ENCODE measurements around the gene PIK3CA.
A peak's percentile ranks its signal among the peaks of the same experiment; 100 is the strongest.
"Not testable (repeated sequence)": the region's sequence is repeated elsewhere in the genome, so short reads cannot be mapped to it uniquely, and the experiment has no call there.

Gene PIK3CA

DNA sequence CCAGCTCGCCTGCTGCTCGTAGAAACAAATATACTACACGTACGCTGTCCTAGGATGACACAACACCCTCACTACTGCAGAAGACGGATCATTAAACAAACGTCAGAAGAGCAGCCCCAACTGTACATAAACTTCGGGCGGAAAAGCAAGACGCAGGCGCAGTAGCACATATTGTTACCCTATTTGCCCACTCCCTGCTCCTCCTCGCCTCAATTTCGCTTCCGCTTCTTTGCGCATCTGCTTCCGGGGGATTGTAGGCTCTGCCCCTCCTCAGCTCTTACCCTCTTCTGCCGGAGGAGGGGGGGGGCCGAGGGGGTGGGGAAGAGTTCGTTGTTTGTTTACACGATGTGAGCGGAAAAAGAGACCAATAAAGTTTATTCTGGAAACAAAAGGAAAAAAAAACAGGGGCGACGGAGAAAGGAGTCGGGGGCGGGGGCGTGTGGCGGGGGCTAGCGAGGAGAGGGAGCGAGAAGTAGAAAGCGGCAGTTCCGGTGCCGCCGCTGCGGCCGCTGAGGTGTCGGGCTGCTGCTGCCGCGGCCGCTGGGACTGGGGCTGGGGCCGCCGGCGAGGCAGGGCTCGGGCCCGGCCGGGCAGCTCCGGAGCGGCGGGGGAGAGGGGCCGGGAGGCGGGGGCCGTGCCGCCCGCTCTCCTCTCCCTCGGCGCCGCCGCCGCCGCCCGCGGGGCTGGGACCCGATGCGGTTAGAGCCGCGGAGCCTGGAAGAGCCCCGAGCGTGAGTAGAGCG is at the start of gene PIK3CA:
Gene PIK3CA, plus strand, starts transcription at position 485 of the 743 bp plus-strand sequence. CDS start 50,469 bp downstream, outside the sequence.
- peak; percentile 97 for DNase-seq

DNA sequence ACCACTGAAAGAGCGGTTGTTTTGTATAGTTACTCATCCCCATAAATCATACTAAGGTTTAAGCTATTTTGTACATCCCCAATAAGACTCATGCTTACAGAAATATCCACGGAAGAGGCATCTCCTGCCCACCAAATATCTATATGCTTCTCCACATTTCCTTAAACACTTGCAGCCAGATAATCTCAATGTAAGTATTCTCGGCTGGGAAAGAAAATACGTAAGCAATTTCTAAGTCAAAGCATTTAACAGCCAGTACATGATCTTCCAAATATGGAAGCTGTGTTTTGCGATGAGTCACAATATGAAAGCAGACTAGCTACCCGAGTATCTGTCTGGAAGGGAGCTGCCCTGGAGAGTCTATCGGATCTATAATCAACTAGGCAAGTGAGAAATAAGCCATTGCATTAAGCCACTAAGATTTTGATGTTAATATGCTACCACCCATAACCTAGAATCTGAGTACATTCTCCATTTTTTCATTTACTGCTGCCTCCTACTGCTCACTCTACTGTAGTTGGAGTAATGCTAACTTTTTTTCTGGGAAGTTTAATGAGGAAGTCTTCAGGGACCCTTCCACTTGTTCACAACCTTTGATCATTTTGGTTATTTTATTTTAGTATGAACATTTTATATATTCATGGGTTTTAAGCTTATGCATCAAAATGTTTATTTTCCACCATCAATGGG is 49.6 kb upstream of the PIK3CA start:
- DNase-seq: no peak

DNA sequence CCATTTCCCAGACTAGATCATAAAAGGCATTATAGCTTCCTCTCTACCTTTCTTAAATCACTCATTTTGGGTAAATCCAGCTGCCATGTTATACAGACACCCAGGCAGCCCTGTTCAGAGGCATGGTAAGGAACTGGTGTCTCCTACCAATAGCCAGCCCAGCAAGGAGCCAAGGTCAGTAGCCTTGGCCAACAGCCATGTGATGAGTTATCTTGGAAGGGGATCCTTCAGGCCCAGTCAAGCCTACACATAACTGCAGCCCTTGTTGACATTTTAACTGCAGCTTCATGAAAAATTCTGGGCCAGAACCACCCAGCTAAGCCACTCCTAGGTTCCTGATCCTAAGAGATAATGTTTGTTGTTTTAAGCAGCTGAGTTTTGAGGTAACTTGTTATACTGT is 47.5 kb upstream of the PIK3CA start:
- DNase-seq: no peak

DNA sequence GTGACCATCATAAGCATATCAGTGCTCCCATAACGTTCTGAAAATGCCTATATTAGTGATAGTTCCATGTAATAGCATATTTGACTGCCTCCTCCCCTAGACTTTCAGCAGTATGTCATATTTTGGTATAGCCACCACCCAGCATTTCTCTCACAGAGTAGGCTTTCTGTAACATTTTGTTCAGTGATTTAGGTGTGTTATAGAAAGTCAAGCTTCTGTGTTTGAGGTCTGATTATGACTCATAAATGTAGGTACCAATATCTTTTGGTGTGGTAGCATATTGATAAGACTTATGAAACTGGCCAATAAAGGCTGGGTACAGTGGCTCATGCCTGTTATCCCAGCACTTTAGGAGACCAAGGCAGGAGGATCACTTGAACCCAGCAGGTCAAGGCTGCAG is 42.3 kb upstream of the PIK3CA start:
- no peak for DNase-seq

DNA sequence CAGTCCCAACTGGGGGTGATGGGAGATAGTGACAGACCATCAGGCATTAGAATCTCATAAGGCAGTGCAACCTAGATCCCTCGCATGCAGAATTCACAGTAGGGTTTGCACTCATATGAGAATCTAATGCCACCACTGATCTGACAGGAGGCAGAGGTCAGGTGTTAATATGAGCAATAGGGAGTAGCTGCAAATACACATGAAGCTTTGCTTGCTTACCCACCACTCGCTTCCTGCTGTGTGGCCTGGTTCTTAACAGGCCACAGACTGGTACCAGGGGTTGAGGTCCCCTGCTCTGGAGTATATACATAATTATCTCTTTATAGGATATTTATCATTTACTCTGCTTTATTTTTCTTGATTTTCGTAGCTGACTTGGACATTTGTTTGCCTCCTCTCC is 40.5 kb upstream of the PIK3CA start:
- no peak for DNase-seq

DNA sequence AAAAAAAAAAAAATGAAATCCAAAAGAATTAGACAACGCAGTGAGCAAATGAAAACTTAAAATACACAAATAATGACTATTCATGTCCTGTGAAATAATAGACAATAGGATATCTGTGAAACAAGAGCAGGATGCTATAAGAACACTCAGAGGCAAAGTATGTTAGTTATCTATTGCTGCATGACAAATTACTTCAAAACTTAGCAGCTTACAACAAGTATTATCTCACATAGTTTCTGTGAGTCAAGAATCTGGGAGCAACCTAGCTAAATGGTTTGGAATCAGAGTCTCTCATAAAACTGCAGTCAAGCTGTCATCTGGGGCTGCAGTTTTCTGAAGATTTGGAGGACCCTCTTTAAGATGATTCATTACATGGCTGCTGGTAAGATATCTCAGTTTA is 40.1 kb upstream of the PIK3CA start:
- DNase-seq: no peak

DNA sequence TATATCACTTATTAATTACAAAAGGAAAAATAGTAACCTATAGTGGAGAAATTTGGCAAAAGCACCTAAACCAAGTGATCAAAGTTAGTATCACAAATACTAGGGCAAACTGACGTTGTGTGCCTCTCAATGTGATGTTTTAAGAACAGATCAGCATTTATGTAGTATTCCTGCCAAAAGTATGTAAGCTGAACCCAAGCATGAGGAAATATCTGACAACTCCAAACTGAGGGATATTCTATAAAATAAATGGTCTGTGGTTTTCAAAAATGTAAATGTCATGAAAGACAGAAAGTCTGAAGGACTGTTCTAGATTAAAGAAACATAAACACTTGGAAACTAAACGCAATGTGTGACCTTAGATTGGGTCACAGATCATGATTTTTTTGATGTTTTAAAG is 34.3 kb upstream of the PIK3CA start:
- DNase-seq: no peak

DNA sequence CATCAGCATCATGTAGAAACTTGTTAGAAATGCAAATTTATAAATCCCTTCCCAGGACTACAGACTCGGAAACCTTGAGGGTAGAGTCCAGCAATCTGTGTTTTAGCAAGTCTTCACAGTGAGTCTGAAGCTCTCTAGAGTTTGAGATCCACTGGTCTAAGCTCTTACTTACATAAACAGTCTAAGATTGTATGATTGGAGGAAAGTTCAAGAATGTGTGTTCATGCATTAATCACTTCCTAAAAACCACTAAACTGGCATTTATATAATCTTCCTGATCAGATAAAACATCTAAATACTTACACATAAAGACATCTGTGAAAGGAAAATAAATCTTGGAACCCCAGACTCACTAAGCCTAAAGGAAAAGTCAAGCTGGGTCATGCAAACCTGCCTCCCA is 32.7 kb upstream of the PIK3CA start:
- DNase-seq: not testable (repeated sequence)

DNA sequence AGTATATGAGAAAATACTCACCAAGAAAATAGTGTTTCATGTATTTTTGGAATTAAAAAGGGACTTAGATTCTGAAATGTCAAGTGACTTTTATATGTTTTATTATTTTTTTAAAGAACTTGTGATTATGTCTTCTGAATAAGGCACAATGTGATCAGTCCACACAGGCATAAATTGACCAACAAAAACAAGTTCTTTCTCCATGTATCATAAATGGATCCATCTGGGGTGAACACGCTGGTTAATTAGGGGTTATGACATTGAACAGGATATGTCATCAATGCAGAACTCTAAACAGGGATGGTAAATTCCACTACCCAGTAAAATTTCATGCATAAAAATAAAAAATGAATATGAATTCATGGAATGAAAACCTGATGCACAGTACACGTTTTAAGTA is 31.3 kb upstream of the PIK3CA start:
- DNase-seq: no peak

DNA sequence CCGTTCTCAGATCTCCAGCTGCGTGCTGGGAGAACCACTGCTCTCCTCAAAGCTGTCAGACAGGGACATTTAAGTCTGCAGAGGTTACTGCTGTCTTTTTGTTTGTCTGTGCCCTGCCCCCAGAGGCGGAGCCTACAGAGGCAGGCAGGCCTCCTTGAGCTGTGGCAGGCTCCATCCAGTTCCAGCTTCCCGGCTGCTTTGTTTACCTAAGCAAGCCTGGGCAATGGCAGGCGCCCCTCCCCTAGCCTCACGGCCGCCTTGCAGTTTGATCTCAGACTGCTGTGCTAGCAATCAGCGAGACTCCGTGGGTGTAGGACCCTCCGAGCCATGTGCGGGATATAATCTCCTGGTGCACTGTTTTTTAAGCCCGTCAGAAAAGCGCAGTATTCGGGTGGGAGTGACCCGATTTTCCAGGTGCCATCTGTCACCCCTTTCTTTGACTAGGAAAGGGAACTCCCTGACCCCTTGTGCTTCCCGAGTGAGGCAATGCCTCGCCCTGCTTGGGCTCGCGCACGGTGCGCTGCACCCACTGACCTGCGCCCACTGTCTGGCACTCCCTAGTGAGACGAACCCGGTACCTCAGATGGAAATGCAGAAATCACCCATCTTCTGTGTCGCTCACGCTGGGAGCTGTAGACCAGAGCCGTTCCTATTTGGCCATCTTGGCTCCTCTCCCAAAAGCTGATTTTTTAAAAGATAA is 15.8 kb upstream of the PIK3CA start:
- not testable (repeated sequence) for DNase-seq

DNA sequence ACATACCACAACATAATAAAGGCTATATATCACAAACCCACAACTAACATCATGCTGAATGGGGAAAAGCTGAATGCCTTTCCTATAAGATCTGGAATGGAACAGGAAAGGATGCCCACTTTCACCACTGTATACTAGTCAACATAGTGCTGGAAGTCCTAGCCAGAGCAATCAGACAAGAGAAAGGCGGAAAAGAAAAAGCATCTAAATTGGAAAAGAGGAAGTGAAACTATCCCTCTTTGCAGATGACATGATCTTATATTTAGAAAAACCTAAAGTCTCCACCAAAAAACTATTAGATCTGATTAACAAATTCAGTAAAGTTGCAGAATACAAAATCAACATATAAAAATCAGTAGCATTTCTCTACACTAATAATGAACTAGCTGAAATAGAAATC is 14.6 kb upstream of the PIK3CA start:
- DNase-seq: no peak

DNA sequence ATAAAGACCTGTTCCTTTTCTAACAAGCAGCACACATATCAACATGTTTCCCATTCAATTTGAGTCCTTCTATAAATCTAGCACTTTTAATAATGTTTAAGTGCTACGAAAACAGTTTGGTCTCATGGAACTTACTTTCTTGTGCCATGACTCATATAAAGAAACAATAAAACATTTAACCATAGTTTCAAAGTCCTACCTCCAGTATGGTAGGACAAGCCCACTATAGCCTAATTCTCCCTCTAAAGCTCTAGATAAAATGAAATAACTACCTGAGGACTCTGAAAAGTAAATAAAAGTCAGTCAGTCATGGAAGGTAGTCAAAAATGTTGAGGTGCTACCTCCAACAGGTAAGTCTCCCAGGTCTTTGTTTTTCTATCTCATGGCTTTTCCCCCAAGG is 12.0 kb upstream of the PIK3CA start:
- no peak for DNase-seq

DNA sequence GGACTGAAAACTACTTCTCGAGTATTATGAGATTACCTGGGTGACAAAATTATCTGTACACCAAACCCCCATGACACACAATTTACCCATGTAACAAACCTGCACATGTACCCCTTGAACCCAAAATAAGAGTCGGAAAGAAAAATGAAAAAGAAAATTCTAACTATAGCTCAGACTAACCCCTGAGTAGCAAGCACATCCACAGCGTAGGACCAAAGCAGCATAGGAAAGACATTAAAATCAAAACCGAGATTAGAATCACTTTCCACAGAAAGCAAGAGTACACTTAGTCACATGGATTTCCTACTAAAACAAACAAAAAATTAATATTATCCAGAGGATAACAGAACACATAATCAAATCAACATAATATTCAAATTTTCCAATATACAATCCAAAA is 6.3 kb upstream of the PIK3CA start:
- DNase-seq: no peak

DNA sequence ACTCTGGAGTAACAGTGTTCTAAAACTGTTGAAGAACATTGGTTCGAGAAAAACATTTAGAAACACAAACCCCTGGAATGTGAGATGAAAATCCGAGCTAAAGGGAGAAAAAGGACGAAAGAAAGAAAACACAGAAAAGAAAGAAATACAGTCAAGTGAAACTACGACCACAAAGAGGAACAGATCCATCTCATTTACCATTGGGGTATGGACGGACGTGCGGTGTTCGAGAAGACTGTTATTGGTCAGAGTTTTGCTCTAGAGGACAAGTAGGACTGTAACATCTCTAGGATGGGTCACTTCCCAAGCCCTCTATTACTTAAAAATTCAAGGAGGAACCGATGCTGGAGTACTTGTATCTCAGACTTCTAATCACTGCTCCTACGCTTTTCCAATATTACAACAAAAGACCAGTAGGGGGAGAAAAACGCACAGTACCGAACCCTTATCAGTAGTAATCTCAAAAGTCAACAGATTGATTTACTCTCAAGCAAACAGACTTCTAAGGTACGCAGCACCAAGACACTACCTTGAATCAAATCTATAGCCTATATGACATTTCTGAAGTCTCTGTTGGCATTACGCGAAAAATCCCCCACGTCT is 1.1 kb upstream of the PIK3CA start:
- peak; percentile 74 for DNase-seq

DNA sequence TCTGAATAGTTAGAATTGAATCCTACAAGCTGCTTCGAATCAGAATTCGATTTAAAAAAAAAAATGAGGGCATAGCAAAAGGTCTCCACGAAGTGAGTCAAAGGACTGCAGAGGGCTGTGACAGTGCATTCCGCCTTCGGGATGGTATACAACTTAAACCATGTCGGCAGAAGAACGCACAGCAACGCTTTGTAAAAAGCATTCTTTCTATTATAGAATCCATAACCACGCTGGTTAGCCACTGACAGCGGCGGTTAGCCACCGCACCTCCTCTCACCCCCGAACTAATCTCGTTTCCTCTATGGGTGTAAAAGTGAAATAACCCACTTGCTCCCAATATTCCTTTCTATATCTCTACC is 664 bp upstream of the PIK3CA start:
- peak; percentile 71 for DNase-seq

DNA sequence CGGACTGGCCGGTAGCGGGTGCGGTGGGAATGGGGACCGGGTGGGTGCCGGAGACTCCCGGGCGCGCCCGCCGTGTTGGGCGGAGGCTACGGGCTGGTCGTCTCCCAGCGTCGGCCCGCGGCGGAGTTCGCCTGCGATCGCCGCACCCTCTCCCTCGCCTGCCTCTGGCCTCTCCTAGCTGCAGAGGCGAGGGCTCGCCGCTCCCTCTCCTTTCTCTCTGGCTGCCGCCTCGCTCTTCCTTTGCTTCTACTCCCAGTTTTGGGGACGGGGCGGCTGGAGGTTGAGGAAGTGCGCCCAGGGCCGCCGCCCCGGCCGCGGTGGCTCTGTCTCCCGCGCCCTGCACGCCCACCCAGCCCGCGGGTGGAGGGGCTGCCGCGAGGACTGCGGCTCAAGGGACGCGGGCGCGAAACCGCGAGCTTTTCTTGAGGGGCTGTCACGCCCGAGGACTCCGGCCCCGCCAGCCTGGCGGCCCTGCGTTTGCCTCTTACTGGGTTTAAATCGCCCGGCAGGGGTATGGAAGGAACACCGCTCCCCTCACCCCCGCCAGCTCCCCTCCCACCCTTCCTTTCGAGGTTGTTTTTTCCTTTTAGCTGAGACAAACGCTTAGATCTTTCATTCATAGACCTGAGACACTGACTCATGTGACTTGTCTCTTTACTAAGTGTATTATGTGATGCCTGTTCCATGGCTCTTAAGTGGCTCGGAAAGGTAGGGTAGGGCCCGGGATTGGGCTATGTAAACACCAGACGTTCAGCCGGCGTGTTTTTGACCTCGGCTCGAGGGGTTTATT is 654 bp downstream of the PIK3CA start:
- DNase-seq: peak; percentile 39

DNA sequence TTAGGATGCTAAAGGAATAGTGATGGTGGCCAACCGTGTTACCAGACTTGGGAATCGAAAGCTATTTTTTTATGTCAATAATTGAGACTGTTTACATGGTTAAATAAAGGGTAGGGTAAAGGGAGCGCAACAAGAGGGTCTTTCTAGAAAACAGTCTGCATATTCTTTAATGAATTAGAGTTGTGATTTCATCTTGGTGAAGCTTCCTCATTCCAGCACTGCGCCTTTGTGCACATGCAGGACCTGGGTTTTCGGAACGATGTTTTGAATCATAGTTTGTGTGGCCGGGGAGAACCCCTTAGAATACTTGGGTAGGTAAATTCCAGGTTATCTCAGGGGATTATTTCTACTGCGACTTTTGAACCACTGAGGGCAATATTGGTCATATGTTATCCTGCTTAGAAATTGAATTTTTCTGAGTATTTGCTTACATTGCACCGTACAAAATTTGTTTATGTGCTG is 1.3 kb downstream of the PIK3CA start:
- DNase-seq: no peak

DNA sequence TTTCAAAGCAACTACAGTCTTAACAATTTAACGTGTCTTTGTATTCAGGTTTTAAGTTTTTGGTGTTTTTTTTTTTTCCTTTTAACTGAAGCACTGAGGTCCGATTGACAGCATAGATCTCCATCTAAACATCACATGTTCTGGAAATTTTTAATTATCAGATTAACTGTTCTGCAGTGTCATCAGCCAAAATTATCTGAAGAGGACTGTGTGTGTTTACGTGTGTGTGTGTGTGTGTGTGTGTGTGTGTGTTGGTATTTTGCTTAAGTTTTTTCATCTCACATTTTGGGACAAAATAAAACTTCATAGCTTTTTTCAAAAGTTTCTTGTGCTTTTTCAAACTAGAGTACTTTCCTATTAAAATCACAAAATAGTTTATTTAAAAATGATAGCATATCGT is 1.8 kb downstream of the PIK3CA start:
- DNase-seq: no peak

DNA sequence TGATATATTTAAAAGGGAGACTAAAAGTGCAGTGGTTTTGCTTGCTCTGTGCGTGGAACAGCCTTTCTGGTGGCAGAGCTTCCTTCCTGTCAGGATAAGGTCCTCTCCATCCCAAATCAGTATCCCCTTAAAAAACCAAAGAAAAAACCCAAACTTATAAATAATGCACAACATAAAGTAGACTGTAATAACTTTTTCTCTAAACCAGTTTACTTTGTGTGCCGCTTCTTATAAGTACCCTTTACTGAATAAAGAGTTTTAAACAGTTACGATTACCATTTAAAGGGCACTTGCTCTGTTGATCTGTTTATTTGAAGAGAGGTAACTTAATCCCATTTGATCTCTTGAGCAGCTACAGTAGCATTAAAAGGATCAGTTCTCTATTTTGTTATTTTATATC is 2.5 kb downstream of the PIK3CA start:
- DNase-seq: no peak

DNA sequence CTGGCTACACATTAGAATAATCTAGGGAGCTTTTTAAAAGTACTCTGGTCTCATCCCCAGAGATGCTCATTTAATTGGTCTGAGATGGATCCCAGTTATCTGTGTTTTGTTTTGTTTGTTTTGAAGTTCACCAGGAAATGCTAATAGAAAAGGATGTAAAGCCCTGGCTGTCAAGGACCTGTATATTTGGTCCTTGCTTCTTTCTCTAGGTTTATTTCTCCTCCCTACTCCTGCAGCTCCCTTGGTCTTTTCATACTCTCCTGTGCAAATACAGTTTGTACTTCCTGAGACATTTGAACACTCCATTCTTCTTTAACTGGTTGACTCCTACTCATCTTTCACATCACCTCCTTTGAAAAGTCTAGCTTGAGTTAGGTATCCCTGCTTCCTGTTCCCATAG is 3.3 kb downstream of the PIK3CA start:
- DNase-seq: no peak

DNA sequence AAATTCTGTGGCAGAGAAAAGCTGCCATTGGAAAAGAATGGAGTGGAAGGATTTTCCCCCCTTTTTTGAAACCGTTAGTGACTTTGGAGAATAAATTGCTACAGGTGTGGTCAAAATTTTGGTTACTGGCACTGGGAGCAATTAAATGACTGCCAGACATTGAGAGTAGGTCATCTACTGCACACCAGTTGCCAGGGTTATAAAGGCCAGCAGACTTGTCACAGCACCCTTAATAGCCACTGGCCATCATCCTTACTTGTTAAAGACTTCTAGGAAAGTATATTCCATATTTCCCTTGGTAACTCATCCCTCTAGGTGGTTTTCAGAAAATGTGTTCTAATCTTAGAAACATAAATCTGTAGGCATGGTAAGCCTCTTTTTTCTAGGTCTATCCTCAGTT is 8.0 kb downstream of the PIK3CA start:
- DNase-seq: no peak

DNA sequence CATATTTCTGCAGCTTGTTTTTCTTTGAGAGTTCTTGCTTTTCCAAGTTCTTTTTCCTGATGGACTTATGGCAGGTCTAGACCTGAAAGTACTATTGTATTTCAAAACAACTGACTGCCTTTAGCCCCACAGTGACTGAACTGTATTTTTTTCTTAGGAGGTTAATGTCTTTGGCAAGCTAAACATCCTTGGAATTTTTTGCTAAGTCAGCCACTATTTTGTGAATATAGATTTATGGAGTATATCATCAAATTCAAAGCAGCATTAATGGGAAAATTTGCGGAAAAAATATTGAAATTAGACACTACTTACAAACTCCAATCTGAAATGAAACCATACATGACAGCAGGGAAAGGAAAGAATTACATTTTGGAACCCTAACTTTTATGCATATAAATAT is 8.6 kb downstream of the PIK3CA start:
- no peak for DNase-seq
